T-helper 2 cell (primary cell): ENCODE data around the gene ZNF25.
A peak's percentile ranks its signal among the peaks of the same experiment; 100 is the strongest.
"Not testable (repeated sequence)": the region's sequence is repeated elsewhere in the genome, so short reads cannot be mapped to it uniquely, and the experiment has no call there.

Source experiments
- DNase-seq, 5 experiments: peaks; one replicate each; pipeline versions ENCODE4 v3.0.0 to v3.0.0-alpha.2; 2012 to 2022
- total RNA-seq, 2 donors: gene quantifications; one replicate each; lab custom pipeline; 2026; lab: John Stamatoyannopoulos, UW

ZNF25 gene
- total RNA-seq, result 12.2 to 24.8 reads per million in 2 donors

GRCh38 chr10:37976091-37976879 lies at the start of gene ZNF25:
TSS of gene ZNF25 (minus strand) at chr10:37976647. CDS start at chr10:37971722, 4,925 bp downstream.
- peak; percentile 92 to 99 (median 96) for DNase-seq

GRCh38 chr10:38025283-38025682 lies 48.8 kb upstream of the ZNF25 start:
- DNase-seq, result no peak

- not testable (repeated sequence) for DNase-seq
Measured at GRCh38 chr10:38019124-38019523, 42.7 kb upstream of the ZNF25 start.

- no peak for DNase-seq
Measured at GRCh38 chr10:38016354-38016753, 39.9 kb upstream of the ZNF25 start.

- DNase-seq, result peak; percentile 82 to 96 (median 89)
Measured at GRCh38 chr10:38010119-38010903, 33.9 kb upstream of the ZNF25 start, which contains the start of gene ZNF33A. TSS of gene ZNF33A (plus strand) at chr10:38010675. CDS start at chr10:38012342, 1,667 bp downstream.

- DNase-seq, result no peak
Measured at GRCh38 chr10:38007991-38008390, 31.5 kb upstream of the ZNF25 start.

- DNase-seq, result no peak
Measured at GRCh38 chr10:38007551-38007950, 31.1 kb upstream of the ZNF25 start.

- no peak for DNase-seq
Measured at GRCh38 chr10:38003588-38003987, 27.1 kb upstream of the ZNF25 start.

GRCh38 chr10:38003026-38003425 lies 26.6 kb upstream of the ZNF25 start:
- DNase-seq, result no peak

- not testable (repeated sequence) for DNase-seq
Measured at GRCh38 chr10:38000474-38000873, 24.0 kb upstream of the ZNF25 start.

GRCh38 chr10:37998920-37999319 lies 22.5 kb upstream of the ZNF25 start:
- not testable (repeated sequence) for DNase-seq

- no peak for DNase-seq
Measured at GRCh38 chr10:37992083-37992482, 15.6 kb upstream of the ZNF25 start.

- no peak for DNase-seq
Measured at GRCh38 chr10:37991655-37992054, 15.2 kb upstream of the ZNF25 start.

GRCh38 chr10:37976880-37977203 lies 395 bp upstream of the ZNF25 start:
- DNase-seq, result no peak

- peak in 2 of 5 experiments; percentile 6 to 70 for DNase-seq
Measured at GRCh38 chr10:37975401-37975991, 951 bp downstream of the ZNF25 start.

- no peak for DNase-seq
Measured at GRCh38 chr10:37972396-37972795, 4.1 kb downstream of the ZNF25 start.

- peak in 1 of 5 experiments; percentile 21 for DNase-seq
Measured at GRCh38 chr10:37965006-37965405, 11.4 kb downstream of the ZNF25 start.

- no peak for DNase-seq
Measured at GRCh38 chr10:37960591-37961137, 15.8 kb downstream of the ZNF25 start.

- DNase-seq, result no peak
Measured at GRCh38 chr10:37957841-37958240, 18.6 kb downstream of the ZNF25 start.

- DNase-seq, result no peak
Measured at GRCh38 chr10:37952926-37953325, 23.5 kb downstream of the ZNF25 start.

GRCh38 chr10:37952043-37952755 lies 24.2 kb downstream of the ZNF25 start:
- no peak for DNase-seq

- DNase-seq, result no peak
Measured at GRCh38 chr10:37948210-37948609, 28.2 kb downstream of the ZNF25 start.
